ENCODE results near the gene HSPD1. TPM values are rescaled to one million over a fixed set of nuclear protein-coding genes. Genes with fewer than 3 reads are reported as not detected.

HSPD1 gene
- total and polyA plus RNA-seq, 2 of the 13 experiments (the other 11 are each of a cell fraction or from before 2014, with no cell fraction given) = 685 to 2,610 TPM

DNA sequence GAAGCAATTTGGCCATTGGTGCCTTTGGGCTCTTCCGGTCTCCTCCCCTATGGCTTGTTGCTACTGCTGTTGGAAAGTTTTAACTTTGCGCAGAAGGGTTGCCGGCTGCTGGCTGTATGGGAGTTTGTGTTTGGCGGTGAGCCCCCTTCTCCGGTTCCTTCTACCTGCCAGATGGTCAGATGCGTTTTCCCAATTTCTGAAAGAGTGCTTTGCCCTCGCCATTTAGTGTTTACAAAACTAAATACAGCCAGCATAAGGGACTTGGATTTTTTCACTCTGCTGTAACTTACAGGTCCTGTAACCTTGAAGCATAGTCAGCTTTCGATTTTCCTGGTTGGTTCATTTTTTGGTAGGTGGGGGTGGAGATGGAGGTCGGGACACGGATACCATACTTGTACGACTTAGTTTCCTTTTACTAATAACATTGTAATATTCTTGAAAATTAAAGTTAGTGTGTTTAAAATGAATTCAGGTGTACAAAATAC, 45.7 kb downstream of the HSPD1 start (continued):
- TF ChIP-seq, protein P1, sequence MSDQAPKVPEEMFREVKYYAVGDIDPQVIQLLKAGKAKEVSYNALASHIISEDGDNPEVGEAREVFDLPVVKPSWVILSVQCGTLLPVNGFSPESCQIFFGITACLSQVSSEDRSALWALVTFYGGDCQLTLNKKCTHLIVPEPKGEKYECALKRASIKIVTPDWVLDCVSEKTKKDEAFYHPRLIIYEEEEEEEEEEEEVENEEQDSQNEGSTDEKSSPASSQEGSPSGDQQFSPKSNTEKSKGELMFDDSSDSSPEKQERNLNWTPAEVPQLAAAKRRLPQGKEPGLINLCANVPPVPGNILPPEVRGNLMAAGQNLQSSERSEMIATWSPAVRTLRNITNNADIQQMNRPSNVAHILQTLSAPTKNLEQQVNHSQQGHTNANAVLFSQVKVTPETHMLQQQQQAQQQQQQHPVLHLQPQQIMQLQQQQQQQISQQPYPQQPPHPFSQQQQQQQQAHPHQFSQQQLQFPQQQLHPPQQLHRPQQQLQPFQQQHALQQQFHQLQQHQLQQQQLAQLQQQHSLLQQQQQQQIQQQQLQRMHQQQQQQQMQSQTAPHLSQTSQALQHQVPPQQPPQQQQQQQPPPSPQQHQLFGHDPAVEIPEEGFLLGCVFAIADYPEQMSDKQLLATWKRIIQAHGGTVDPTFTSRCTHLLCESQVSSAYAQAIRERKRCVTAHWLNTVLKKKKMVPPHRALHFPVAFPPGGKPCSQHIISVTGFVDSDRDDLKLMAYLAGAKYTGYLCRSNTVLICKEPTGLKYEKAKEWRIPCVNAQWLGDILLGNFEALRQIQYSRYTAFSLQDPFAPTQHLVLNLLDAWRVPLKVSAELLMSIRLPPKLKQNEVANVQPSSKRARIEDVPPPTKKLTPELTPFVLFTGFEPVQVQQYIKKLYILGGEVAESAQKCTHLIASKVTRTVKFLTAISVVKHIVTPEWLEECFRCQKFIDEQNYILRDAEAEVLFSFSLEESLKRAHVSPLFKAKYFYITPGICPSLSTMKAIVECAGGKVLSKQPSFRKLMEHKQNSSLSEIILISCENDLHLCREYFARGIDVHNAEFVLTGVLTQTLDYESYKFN (CRISPR knock-in tag; conservative IDR thresholded peaks at IDR 0.05) = no peak; the same call in none of the 2 replicates
- TF ChIP-seq ZNF589 (CRISPR knock-in tag; conservative IDR thresholded peaks at IDR 0.05) (no peak), PATZ1 (CRISPR knock-in tag; IDR thresholded peaks at IDR 0.05) (peak; percentile 14), ARID3A (IDR thresholded peaks at IDR 0.05; ENCODE audit: low read depth, low read length) (no peak), ZNF772 (CRISPR knock-in tag; IDR thresholded peaks at IDR 0.05) (peak; percentile 39; the same call in 1 of the 2 replicates), MBD4 (IDR thresholded peaks at IDR 0.05; ENCODE audit: borderline replicate concordance, low read length) (no peak), PREB (CRISPR knock-in tag; IDR thresholded peaks at IDR 0.05) (no peak), ZNF274 (CRISPR knock-in tag; IDR thresholded peaks at IDR 0.05) (no peak), ARHGAP35 (CRISPR knock-in tag; IDR thresholded peaks at IDR 0.05; ENCODE audit: borderline replicate concordance) (no peak), ZBTB7B (CRISPR knock-in tag; IDR thresholded peaks at IDR 0.05) (0 out of 2 replicates have a peak, but pooled peaks have one; percentile 52), ZBTB14 (CRISPR knock-in tag; IDR thresholded peaks at IDR 0.05) (no peak), DMTF1 (CRISPR knock-in tag; IDR thresholded peaks at IDR 0.05) (no peak), U2AF2 (IDR thresholded peaks at IDR 0.05; ENCODE audit: low read depth, low read length) (no peak), ELF3 (CRISPR knock-in tag; IDR thresholded peaks at IDR 0.05) (no peak), KAT8 (CRISPR knock-in tag; IDR thresholded peaks at IDR 0.05) (no peak)
- TF ChIP-seq, protein P2, sequence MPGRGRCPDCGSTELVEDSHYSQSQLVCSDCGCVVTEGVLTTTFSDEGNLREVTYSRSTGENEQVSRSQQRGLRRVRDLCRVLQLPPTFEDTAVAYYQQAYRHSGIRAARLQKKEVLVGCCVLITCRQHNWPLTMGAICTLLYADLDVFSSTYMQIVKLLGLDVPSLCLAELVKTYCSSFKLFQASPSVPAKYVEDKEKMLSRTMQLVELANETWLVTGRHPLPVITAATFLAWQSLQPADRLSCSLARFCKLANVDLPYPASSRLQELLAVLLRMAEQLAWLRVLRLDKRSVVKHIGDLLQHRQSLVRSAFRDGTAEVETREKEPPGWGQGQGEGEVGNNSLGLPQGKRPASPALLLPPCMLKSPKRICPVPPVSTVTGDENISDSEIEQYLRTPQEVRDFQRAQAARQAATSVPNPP (CRISPR knock-in tag; IDR thresholded peaks at IDR 0.05) = no peak
